ENCODE measurements around the gene NCAPG2.

Gene NCAPG2

GRCh38 chr7:158588878-158589442, 115.6 kb downstream of the NCAPG2 start:
- DNase-seq: no peak

- DNase-seq: no peak
Measured at GRCh38 chr7:158588085-158588877, 116.3 kb downstream of the NCAPG2 start.

DNA sequence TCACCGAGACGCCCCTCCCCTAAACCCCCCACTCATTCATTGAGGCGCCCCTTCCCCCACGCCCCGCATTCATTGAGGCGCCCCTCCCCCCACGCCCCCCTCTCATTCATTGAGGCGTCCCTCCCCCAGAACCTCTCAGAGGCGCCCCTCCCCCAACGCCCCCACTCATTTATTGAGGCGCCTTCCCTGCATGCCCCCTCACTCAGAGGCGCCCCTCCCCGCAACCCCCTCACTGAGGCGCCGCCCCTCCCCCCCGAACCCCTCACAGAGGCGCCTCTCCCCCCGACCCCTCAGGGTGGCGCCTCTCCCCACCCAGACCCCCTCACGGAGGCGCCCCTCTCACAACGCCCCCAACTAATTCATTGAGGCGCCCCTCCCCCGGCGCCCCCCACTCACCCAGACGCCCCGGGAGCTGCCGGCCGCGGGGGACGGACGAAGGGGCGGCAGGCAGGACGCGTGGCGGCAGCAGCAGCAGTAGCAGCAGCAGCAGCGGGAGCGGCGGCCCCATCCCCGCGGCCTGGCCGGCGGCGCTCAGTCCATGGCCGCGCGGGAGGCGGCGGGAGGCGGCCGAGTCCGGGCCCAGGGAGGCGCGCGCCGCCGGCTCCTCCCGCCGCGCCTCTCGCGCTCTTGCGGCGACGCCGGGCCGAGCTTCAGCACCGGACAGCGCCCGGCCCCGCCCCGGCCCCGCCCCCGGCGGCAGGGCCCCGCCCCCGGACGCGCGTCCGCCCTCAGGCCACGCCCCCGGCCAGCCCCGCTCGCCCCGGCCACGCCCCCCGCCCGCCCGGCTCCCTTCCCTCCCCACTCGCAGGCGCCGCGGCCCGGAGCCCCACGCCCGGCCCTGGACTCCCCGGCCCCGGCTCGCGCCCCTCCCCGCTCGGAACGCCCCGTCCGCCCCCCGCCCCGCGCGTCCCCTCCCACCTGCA, 117.2 kb downstream of the NCAPG2 start, which contains the start of gene PTPRN2:
TSS of gene PTPRN2 (minus strand) at position 662 of the 923 bp plus-strand sequence.
- DNase-seq: peak; percentile 43

GRCh38 chr7:158586499-158587161, 118.0 kb downstream of the NCAPG2 start:
- DNase-seq: no peak

DNA sequence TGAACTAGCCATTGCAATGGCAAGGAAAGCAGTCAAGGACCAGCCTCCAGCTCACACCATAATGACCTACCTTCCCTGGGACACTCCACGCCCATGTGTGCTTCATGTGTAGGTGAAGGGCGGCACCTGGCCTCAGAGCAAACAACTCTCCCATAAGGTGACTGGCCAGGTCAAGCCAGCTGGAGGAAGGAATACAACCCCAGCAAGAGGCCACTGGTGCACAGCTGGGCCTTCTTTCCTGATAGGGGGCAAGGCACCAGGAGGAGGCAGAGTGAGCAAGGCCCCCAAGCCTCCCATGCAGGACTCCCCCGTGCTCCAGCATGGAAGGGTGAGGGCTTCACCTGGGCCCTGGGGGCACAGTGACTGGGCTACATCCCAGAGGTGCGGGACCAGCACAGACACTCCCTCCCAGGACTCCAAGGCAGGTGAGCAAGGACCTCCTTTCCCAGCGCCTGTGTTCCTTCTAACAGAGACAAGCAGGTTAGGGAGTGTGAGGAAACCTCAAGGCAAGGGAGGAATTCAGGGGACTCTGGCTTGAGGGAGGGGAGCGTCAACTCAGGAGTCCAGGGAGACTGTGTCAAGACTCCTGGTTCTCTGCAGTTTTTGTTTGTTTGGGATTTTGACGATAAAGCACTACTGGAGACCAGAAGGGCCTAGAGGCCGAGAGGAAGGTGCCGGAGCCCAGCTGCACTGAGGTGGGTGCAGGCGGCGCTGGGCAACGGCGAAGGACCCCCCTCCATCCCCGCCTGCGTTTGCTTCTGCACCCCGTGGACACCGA, 118.7 kb downstream of the NCAPG2 start:
- no peak for DNase-seq

GRCh38 chr7:158584407-158584806, 120.2 kb downstream of the NCAPG2 start:
- no peak for DNase-seq

DNA sequence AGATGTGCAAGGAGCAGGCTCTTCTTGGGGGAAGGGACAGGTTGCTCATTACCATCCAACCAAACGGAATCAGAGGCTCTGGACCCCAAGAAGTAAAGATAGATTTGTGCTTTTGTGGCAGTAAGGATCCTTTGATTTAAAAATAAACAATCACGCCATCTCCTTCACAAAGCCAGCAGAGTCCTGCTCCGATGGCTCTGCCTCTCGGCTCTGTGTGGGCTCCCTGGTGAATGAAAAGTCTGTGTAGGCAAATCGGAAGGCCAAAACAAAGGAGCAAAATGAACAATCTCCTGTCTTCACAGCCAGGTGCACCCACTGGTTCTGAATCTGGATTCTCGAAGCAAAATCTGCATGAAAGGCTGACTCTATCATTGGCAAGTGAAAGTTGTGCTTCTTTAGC, 120.8 kb downstream of the NCAPG2 start:
- no peak for DNase-seq

GRCh38 chr7:158583143-158583542, 121.5 kb downstream of the NCAPG2 start:
- no peak for DNase-seq

GRCh38 chr7:158582089-158582456, 122.5 kb downstream of the NCAPG2 start:
- no peak for DNase-seq

- no peak for DNase-seq
Measured at GRCh38 chr7:158581440-158582088, 123.0 kb downstream of the NCAPG2 start.
